ENCODE data around the gene SUPT6H. TPM values are rescaled to one million over a fixed set of nuclear protein-coding genes. Genes with fewer than 3 reads are reported as not detected.

SUPT6H gene
- total RNA-seq, 1 donor from 2014 or later, result 52.4 TPM

GRCh38 chr17:28700830-28701492, 39.0 kb downstream of the SUPT6H start:
- no peak for DNase-seq (ENCODE audit: low read depth, low spot score)

- DNase-seq (ENCODE audit: low read depth, low spot score), result no peak
Measured at GRCh38 chr17:28702026-28702751, 40.2 kb downstream of the SUPT6H start.

GRCh38 chr17:28702752-28703150, 40.7 kb downstream of the SUPT6H start:
- no peak for DNase-seq (ENCODE audit: low read depth, low spot score)

- no peak for DNase-seq (ENCODE audit: low read depth, low spot score)
Measured at GRCh38 chr17:28703552-28704218, 41.7 kb downstream of the SUPT6H start.

- no peak for DNase-seq (ENCODE audit: low read depth, low spot score)
Measured at GRCh38 chr17:28704219-28704858, 42.3 kb downstream of the SUPT6H start.

- no peak for DNase-seq (ENCODE audit: low read depth, low spot score)
Measured at GRCh38 chr17:28705074-28705659, 43.2 kb downstream of the SUPT6H start.

- DNase-seq (ENCODE audit: low read depth, low spot score), result no peak
Measured at GRCh38 chr17:28705728-28706334, 43.8 kb downstream of the SUPT6H start.

- DNase-seq (ENCODE audit: low read depth, low spot score), result no peak
Measured at GRCh38 chr17:28706471-28707338, 44.7 kb downstream of the SUPT6H start.

GRCh38 chr17:28707339-28707720, 45.3 kb downstream of the SUPT6H start:
- DNase-seq (ENCODE audit: low read depth, low spot score), result no peak

GRCh38 chr17:28710861-28711722, 49.1 kb downstream of the SUPT6H start:
- peak; percentile 59 for DNase-seq (ENCODE audit: low read depth, low spot score)

GRCh38 chr17:28711723-28712031, 49.7 kb downstream of the SUPT6H start, which contains the start of gene PROCA1:
Gene PROCA1 (minus strand): TSS chr17:28711888. CDS start chr17:28711660, 228 bp downstream.
- no peak for DNase-seq (ENCODE audit: low read depth, low spot score)

GRCh38 chr17:28712032-28712704, 50.2 kb downstream of the SUPT6H start:
- no peak for DNase-seq (ENCODE audit: low read depth, low spot score)

- DNase-seq (ENCODE audit: low read depth, low spot score), result no peak
Measured at GRCh38 chr17:28712705-28713415, 50.9 kb downstream of the SUPT6H start.

- DNase-seq (ENCODE audit: low read depth, low spot score), result no peak
Measured at GRCh38 chr17:28714281-28714680, 52.3 kb downstream of the SUPT6H start.

- no peak for DNase-seq (ENCODE audit: low read depth, low spot score)
Measured at GRCh38 chr17:28715217-28715616, 53.2 kb downstream of the SUPT6H start.

- DNase-seq (ENCODE audit: low read depth, low spot score), result no peak
Measured at GRCh38 chr17:28716740-28717577, 55.0 kb downstream of the SUPT6H start.

Data from pulmonary artery endothelial cell (primary cell).